ENCODE measurements around the gene TANC2. TPM values are rescaled to one million over a fixed set of nuclear protein-coding genes. Genes with fewer than 3 reads are reported as not detected.

TANC2 gene
- total and polyA plus RNA-seq, 2 donors (not counting 3 experiments of a cell fraction or from before 2014, with no cell fraction given): 7.9 to 30.8 TPM

GRCh38 chr17:62941358-62941991 lies 24.6 kb upstream of the TANC2 start:
- POLR2A ChIA-PET: no interaction called here
- Histone ChIP-seq H3K9me1 (replicated peaks; ENCODE audit: control insufficient read depth, extremely low read depth, insufficient read depth, low read length) (no peaks in the 10 kb centered on the region), H3K9ac (replicated peaks; ENCODE audit: extremely low read depth, insufficient read depth, low read length) (no peak overlapping the region), H3K9me3 (replicated peaks; ENCODE audit: control insufficient read depth, insufficient read depth, low read length) (no peaks in the 10 kb centered on the region), H4K20me1 (replicated peaks; ENCODE audit: control insufficient read depth, extremely low read depth, insufficient read depth, low read length) (no peaks in the 10 kb centered on the region), H3K4me3 (replicated peaks in 1 of 3; ENCODE audit: insufficient read depth in 1 of 3, low read depth in 1 of 3, low read length in 3 of 3) (no peak overlapping the region), H3K4me2 (ENCODE audit: insufficient read depth, low read length) (no peak overlapping the region), H3K36me3 (ENCODE audit: control insufficient read depth in 2 of 2, extremely low read depth in 1 of 2, insufficient read depth in 2 of 2, low read length in 2 of 2) (no peaks in the 10 kb centered on the region), H3K27ac (ENCODE audit: insufficient read depth, low read depth, low read length) (no peak overlapping the region), H3K4me1 (ENCODE audit: control insufficient read depth, extremely low read depth, insufficient read depth, low read length) (no peaks in the 10 kb centered on the region), H2AFZ (ENCODE audit: low read depth, low read length) (no peak overlapping the region), H3K79me2 (ENCODE audit: control insufficient read depth, insufficient read depth, low read length) (no peaks in the 10 kb centered on the region), H3K27me3 (ENCODE audit: control insufficient read depth in 2 of 2, insufficient read depth in 2 of 2, low read length in 2 of 2) (peaks cover 5 to 10% of the 10 kb centered on the region in 2 experiments)
- dilution Hi-C loops (cut with MboI; ENCODE audit: extremely low pct_ligation_motif_present, low sequenced_read_pairs): no loop called here
- BruUV-seq (replicated peaks): no TSS peak
- intact Hi-C loops (cut with micrococcal nuclease): no loop called here
- no peak for FAIRE-seq
- DNase-seq (ENCODE audit: low read depth, low spot score): no peak
- CTCF ChIA-PET: no interaction called here
- no peak for TF ChIP-seq GATA2 (IDR thresholded peaks at IDR 0.05; ENCODE audit: insufficient read depth, insufficient read length, low read depth, low read length)
- no peak for TF ChIP-seq JUN (IDR thresholded peaks at IDR 0.05; ENCODE audit: borderline replicate concordance, insufficient read depth, insufficient read length, low read depth)
- TF ChIP-seq MYC (IDR thresholded peaks at IDR 0.05; ENCODE audit: low read depth, low read length): no peak
- TF ChIP-seq CTCF (IDR thresholded peaks at IDR 0.05; ENCODE audit: extremely low read depth in 1 of 2, insufficient read depth in 1 of 2, low read depth in 1 of 2, low read length in 2 of 2): no peak
- no peak for TF ChIP-seq EZH2 (IDR thresholded peaks at IDR 0.05; ENCODE audit: borderline replicate concordance, low read depth, low read length, severe bottlenecking)

GRCh38 chr17:62948370-62948769 lies 17.7 kb upstream of the TANC2 start:
- Histone ChIP-seq H3K4me3 (replicated peaks in 1 of 3; ENCODE audit: insufficient read depth in 1 of 3, low read depth in 1 of 3, low read length in 3 of 3) (no peak overlapping the region), H3K79me2 (ENCODE audit: control insufficient read depth, insufficient read depth, low read length) (no peaks in the 10 kb centered on the region), H2AFZ (ENCODE audit: low read depth, low read length) (no peak overlapping the region), H3K9me1 (replicated peaks; ENCODE audit: control insufficient read depth, extremely low read depth, insufficient read depth, low read length) (no peaks in the 10 kb centered on the region), H3K36me3 (ENCODE audit: control insufficient read depth in 2 of 2, extremely low read depth in 1 of 2, insufficient read depth in 2 of 2, low read length in 2 of 2) (no peaks in the 10 kb centered on the region), H3K27me3 (ENCODE audit: control insufficient read depth in 2 of 2, insufficient read depth in 2 of 2, low read length in 2 of 2) (peaks cover 0 to 4% of the 10 kb centered on the region in 2 experiments), H3K9me3 (replicated peaks; ENCODE audit: control insufficient read depth, insufficient read depth, low read length) (no peaks in the 10 kb centered on the region), H3K4me1 (ENCODE audit: control insufficient read depth, extremely low read depth, insufficient read depth, low read length) (no peaks in the 10 kb centered on the region), H3K27ac (ENCODE audit: insufficient read depth, low read depth, low read length) (no peak overlapping the region), H3K4me2 (ENCODE audit: insufficient read depth, low read length) (no peak overlapping the region), H3K9ac (replicated peaks; ENCODE audit: extremely low read depth, insufficient read depth, low read length) (no peak overlapping the region), H4K20me1 (replicated peaks; ENCODE audit: control insufficient read depth, extremely low read depth, insufficient read depth, low read length) (no peaks in the 10 kb centered on the region)
- no TSS peak for BruUV-seq (replicated peaks)
- FAIRE-seq (no peak), DNase-seq (ENCODE audit: low read depth, low spot score) (no peak)
- intact Hi-C loops (cut with micrococcal nuclease): no loop called here
- dilution Hi-C loops (cut with MboI; ENCODE audit: extremely low pct_ligation_motif_present, low sequenced_read_pairs): no loop called here
- no peak for TF ChIP-seq POLR2AphosphoS5 (IDR thresholded peaks at IDR 0.05; ENCODE audit: insufficient read depth, low read depth, low read length)
- TF ChIP-seq EZH2 (IDR thresholded peaks at IDR 0.05; ENCODE audit: borderline replicate concordance, low read depth, low read length, severe bottlenecking): no peak
- no peak for TF ChIP-seq JUN (IDR thresholded peaks at IDR 0.05; ENCODE audit: borderline replicate concordance, insufficient read depth, insufficient read length, low read depth)
- no peak for TF ChIP-seq FOS (IDR thresholded peaks at IDR 0.05; ENCODE audit: borderline replicate concordance, insufficient read depth, low read length)
- no peak for TF ChIP-seq MAX (IDR thresholded peaks at IDR 0.05; ENCODE audit: insufficient read depth, insufficient read length)
- no peak for TF ChIP-seq GATA2 (IDR thresholded peaks at IDR 0.05; ENCODE audit: insufficient read depth, insufficient read length, low read depth, low read length)
- no peak for TF ChIP-seq CTCF (IDR thresholded peaks at IDR 0.05; ENCODE audit: extremely low read depth in 1 of 2, insufficient read depth in 1 of 2, low read depth in 1 of 2, low read length in 2 of 2)
- no peak for TF ChIP-seq MYC (IDR thresholded peaks at IDR 0.05; ENCODE audit: low read depth, low read length)
- no peak for TF ChIP-seq POLR2A (IDR thresholded peaks at IDR 0.05; ENCODE audit: low read depth, low read length)
- ChIA-PET CTCF (no interaction called here), POLR2A (no interaction called here)
